ENCODE data around the gene PRKCB.

The PRKCB gene

GRCh38 chr16:23836404-23837311, 875 bp downstream of the PRKCB start:
- no peak for DNase-seq

DNA sequence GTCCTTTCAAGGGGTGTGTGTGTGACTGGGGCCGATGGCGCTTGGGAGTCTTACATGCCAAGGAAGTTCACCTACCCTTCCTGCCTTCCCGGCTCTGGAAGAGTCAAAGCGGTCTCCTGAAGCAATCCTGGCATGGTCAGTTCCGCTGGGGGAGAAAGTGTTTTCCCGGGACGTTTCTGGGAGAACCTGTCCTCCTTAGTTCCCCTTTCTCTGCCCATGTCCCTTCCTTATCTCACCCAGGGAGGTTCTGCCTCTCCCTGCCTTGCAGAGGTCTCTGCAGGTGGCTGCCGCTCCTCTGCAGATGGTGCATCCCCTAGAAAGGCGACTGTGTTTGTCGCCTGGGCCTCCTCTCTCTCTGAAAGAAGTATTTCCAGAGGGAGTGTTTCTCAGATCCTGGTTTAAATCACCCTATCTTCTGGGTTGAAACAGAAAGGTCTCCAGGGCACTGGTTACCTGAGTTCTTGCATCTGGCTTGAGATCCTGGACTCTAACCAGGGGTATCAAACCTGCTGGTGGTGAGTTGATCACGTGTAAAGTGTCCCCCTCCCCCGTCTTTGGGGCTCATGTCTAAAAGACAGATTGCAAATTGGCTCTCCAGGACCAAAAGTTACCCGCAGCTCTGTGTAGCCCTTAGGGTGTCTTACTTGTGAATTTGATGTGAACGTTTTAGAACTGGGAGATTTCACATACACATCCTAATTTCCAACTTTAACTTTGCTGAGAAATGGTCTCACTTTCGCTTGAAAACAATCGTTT, 1.9 kb downstream of the PRKCB start:
- DNase-seq = no peak

- DNase-seq = no peak
Measured at GRCh38 chr16:23838485-23839142, 2.8 kb downstream of the PRKCB start.

GRCh38 chr16:23840310-23840709, 4.5 kb downstream of the PRKCB start:
- DNase-seq = no peak

DNA sequence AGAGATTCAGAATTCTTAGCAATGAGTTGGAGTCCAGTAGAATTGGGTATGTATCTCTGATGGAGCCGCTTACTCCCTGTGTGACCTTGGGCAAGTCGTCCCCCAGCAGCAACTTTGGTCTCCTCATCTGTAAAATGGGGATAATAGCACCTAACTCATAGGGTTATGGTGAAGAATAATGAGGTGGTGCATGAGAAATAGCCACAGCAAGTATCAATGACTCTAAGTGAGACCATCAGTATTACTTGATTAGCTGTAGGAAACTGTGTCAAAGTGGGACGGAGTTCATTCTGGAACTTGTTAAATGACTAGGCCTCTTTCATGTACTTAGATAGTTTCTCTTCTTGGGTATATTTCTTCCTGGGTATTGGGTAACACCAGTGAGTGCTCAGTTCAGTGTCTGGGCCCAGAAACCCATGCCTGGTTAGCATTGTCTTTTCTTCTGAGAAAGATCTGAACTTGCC, 6.4 kb downstream of the PRKCB start:
- no peak for DNase-seq

DNA sequence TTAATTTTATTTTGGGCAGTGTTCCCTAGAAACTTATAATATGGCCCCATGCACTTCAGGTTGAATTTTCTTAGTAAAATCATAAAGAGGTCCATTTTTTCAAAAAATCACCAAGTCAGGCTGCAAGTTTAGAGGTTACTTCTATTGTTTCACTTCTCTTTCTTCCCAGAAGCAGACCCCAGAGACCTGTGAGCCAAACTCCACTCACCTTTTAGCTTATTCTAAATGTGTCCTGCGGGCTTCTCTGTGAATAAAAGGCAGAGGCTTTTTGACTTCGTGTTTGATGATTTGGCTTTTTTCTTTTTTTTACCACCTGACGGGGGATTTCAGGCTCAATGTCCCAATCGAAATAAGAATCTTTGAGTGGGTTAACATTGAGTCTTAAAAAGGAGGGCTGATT, 7.4 kb downstream of the PRKCB start:
- DNase-seq = no peak

DNA sequence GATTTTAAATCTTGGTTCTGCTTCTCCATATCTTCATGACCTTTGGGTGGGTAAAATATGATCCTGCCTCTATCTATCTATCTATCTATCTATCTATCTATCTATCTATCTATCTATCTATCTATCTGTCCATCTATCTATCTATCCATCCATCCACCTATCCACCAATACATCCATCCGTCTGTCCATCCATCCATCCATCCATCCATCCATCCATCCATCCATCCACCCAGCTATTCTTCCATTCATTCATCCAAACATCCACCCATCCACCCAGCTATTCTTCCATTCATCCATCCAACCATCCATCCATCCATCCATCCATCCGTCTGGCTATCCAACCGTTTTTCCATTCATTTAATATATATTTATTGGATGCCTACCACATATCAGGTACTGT, 11.5 kb downstream of the PRKCB start:
- no peak for DNase-seq

- DNase-seq = no peak
Measured at GRCh38 chr16:23847948-23848347, 12.2 kb downstream of the PRKCB start.

- no peak for DNase-seq
Measured at GRCh38 chr16:23848958-23849357, 13.2 kb downstream of the PRKCB start.

GRCh38 chr16:23852794-23853562, 17.2 kb downstream of the PRKCB start:
- no peak for DNase-seq

DNA sequence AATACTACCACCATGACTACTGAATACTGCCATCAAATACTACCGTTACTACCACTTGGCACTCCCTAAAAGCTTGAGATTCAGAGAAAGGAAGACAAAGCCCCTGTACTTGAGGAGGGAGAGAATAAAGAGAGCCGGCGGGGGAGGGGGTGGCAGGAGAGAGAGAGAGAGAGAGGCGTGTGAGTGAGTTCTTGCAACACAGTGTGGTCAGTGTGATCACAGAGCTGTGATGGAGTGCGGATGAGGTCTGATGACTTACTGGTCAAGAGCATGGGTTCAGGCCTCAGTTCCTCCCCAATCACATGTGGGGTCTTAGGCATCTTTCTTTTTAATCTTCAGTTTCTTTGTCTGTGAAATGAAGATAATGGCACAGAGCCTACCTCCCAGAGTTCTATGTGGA, 19.2 kb downstream of the PRKCB start:
- DNase-seq = no peak

DNA sequence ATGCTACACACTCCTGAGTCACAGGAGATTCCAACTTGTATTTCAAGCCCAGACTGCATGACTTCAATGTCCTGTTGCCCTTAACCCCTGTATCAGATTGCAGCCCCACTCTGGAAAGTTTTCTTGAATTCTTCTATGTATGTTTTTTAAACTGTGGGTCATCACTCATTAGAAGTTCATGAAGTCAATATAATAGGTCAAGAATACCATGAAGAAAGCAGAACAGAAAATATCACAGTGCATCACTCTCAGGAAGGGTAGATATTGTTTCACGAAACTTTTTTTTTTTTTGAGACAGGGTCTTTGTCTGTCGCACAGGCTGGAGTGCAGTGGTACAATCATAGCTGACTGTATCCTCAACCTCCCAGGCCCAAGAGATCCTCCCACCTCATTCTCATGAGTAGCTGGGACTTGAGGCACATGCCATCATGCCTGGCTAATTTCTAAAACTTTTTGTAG, 20.5 kb downstream of the PRKCB start:
- no peak for DNase-seq

GRCh38 chr16:23857256-23857880, 21.6 kb downstream of the PRKCB start:
- no peak for DNase-seq

DNA sequence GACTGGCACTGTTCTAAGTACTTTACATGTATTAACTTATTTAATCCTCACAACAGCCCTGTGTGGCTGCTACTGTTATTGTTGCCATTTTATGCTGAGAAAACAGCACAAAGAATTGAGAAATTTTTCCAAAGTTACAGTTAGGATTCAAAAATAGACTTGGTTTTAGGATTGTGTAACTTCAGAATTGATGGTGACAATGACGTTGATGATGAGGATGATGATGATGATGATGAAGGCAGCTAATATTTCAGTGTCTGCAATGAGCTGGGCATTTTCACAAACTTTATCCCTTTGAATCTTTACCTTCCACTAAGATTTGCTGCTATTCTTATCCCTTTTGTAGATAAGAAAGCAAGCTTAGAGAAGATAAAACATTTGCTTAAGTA, 22.1 kb downstream of the PRKCB start:
- no peak for DNase-seq

DNA sequence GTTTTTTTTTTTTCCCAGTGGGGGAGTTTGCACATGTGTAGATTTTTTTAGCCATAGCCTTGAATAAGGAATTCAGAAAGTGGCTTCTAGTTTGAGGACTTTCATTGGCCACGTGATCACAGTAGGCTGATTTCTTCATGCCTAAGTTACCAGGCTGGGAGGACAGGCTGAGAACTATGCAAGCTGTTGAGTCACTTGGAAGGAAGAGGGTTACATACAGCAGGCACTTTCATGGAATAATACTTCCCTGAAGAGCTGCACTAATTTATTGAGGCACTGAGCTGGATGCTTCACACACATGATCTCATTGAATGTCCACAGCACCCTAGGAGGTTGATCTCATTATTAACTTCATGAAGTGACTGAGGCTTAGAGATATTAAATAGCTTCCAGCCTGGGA, 22.8 kb downstream of the PRKCB start:
- no peak for DNase-seq

DNA sequence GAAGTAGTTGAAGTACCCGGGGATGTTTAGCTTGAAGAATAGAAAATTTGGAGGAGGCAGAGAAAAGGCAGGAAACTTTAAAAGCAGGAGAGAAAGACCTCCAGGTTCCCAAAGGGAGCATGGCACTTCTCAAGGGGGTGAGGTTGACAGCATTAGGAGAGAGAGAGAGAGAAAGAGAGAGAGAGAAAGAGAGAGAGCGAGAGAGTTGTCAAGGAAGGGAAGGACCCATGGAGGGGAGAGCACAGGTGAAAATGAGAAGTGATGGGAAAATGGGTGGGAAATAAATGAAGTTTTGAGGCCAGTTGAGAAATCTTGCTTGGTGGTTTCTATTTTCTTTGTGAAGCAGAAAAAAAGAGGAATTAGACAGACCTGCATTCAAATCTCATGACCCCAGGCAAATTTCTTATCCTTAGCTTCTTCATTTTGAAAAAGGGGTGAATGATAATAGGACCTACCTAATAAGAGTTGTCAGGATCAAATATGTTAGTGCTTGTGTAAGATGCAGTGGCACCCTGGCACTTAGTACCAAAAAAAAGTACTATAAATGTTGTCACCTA, 24.0 kb downstream of the PRKCB start:
- DNase-seq = no peak

DNA sequence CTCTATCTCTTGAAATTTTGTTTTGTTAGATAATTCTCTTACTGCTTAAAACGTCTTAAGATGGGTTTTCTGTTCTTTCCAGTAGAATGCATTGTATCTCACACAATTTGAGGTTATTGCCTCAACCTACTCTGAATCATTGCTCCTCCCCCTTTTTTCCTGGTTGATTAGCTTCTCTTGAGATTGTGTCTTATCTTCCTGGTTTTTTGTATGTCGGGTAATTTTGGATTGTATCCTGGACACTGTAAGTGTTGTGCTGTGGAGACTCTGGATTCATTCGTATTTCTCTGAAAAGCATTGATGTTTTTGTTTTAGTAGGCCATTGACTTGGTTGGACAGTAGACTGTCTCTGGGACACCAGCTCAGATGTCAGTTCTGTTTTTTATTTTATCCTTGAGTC, 26.1 kb downstream of the PRKCB start:
- no peak for DNase-seq

DNA sequence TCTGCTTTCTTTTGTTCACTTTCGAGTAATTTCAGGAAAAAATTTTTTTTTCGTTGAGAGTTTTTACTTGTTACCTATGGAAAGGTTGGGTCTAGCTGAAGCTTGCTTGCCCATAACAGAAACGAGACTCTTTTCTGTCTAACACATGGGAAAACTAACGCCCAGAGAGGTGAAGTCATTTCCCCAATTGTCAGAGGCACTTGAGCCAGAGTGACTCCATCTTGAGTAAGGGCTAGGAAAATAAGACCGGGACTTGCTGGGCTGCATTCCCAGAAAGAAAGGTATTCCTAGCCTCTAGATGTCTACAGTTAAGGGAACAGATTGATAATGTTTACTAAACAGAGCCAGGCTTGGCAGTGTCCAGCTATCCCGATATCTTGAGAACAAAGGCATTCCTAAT, 26.8 kb downstream of the PRKCB start:
- DNase-seq = no peak

- no peak for DNase-seq
Measured at GRCh38 chr16:23863511-23864422, 28.0 kb downstream of the PRKCB start.

DNA sequence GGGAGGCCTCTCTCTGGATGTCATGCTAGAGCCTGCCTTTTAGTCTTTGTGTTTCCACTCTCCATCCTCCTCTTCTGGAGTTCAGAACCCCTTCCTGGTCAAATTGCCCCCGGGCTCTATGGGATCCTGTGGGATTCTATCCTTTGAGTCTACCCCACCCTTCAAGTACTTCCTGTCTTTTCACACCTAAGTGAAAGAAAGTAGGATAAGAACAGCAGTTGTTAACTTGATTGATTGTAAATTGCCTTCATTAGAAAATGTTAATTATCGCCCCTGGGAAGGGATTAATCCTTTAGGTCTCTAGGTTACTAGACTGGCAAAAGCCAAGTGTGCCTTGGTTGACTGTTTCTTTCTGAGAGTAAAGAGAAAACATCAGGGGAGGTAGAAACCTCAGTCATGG, 30.1 kb downstream of the PRKCB start:
- DNase-seq = no peak

- no peak for DNase-seq
Measured at GRCh38 chr16:23866621-23867020, 30.8 kb downstream of the PRKCB start.
